Mesenchymal stem cell (in vitro differentiated cells and primary cell): ENCODE measurements around the gene HLA-F.

Source experiments
- DNase-seq: peaks from one replicate; pipeline ENCODE4 v3.0.0-alpha.2; 2013
- H2AFZ ChIP-seq: one replicate; pipeline ENCODE4 v1.6.1; 2013; ENCODE audit warnings: low read depth, mild to moderate bottlenecking, control low read depth, inconsistent platforms, low read length, moderate library complexity
- H2AK5ac ChIP-seq: 2 replicates; pipeline ENCODE4 v1.6.1; 2013; ENCODE audit warnings: low read length, moderate library complexity, mild to moderate bottlenecking, inconsistent platforms; ENCODE audit not compliant: severe bottlenecking
- H2BK120ac ChIP-seq: one replicate; pipeline ENCODE4 v1.6.1; 2013; ENCODE audit warnings: low read depth, mild to moderate bottlenecking, inconsistent platforms, low read length, moderate library complexity
- H2BK12ac ChIP-seq, 2 experiments: one replicate each; pipeline ENCODE4 v1.6.1; 2013; ENCODE audit warnings: inconsistent platforms in 2 of 2, low read length in 2 of 2, mild to moderate bottlenecking in 2 of 2, moderate library complexity in 2 of 2, control low read depth in 1 of 2
- H2BK15ac ChIP-seq: one replicate; pipeline ENCODE4 v1.6.1; 2013; ENCODE audit warnings: mild to moderate bottlenecking, low read depth, inconsistent platforms; ENCODE audit not compliant: poor library complexity, severe bottlenecking
- H2BK5ac ChIP-seq: 2 replicates; pipeline ENCODE4 v1.6.1; 2013; ENCODE audit warnings: low read depth, mild to moderate bottlenecking, low read length, control low read depth, inconsistent platforms; ENCODE audit not compliant: poor library complexity, severe bottlenecking
- H3K14ac ChIP-seq, 2 experiments: one replicate each; pipeline ENCODE4 v1.6.1; 2013; ENCODE audit warnings: inconsistent platforms in 2 of 2, low read length in 2 of 2, control low read depth in 1 of 2, mild to moderate bottlenecking in 1 of 2, moderate library complexity in 1 of 2
- H3K18ac ChIP-seq, 2 experiments: one replicate each; pipeline ENCODE4 v1.6.1; 2013; ENCODE audit warnings: inconsistent platforms in 2 of 2, low read length in 2 of 2, control low read depth in 1 of 2, low read depth in 1 of 2, mild to moderate bottlenecking in 1 of 2
- H3K23ac ChIP-seq, 2 experiments: one replicate each; pipeline ENCODE4 v1.6.1; 2013; ENCODE audit warnings: inconsistent platforms in 2 of 2, low read length in 2 of 2, mild to moderate bottlenecking in 2 of 2, moderate library complexity in 2 of 2, control low read depth in 1 of 2
- H3K27ac ChIP-seq: 2 replicates; pipeline ENCODE4 v1.5.1; 2013; ENCODE audit warnings: mild to moderate bottlenecking, moderate library complexity, low read length, control low read depth, inconsistent platforms; ENCODE audit not compliant: poor library complexity, severe bottlenecking
- H3K27me3 ChIP-seq, 2 experiments: 2 replicates each; pipeline versions ENCODE4 v1.6.1 to v1.7.0; 2013; ENCODE audit warnings: low read length in 2 of 2, mild to moderate bottlenecking in 2 of 2, moderate library complexity in 2 of 2, control low read depth in 1 of 2, inconsistent platforms in 1 of 2; ENCODE audit not compliant: control insufficient read depth in 1 of 2, insufficient read depth in 1 of 2
- H3K36me3 ChIP-seq, 2 experiments: 2 replicates each; pipeline versions ENCODE4 v1.6.1 to v1.7.0; 2013; ENCODE audit warnings: low read length in 2 of 2, control low read depth in 1 of 2, inconsistent platforms in 1 of 2, low read depth in 1 of 2, mild to moderate bottlenecking in 1 of 2; ENCODE audit not compliant: insufficient read depth in 2 of 2, control insufficient read depth in 1 of 2
- H3K4ac ChIP-seq, 2 experiments: one replicate each; pipeline ENCODE4 v1.6.1; 2013; ENCODE audit warnings: inconsistent platforms in 2 of 2, low read length in 2 of 2, mild to moderate bottlenecking in 2 of 2, moderate library complexity in 2 of 2, control low read depth in 1 of 2, low read depth in 1 of 2
- H3K4me1 ChIP-seq: 2 replicates; pipeline ENCODE4 v1.6.1; 2013; ENCODE audit warnings: low read depth, low read length, control low read depth; ENCODE audit not compliant: control insufficient read depth, insufficient read depth
- H3K4me2 ChIP-seq: 2 replicates; pipeline ENCODE4 v1.6.1; 2013; ENCODE audit warnings: low read length, mild to moderate bottlenecking, inconsistent platforms; ENCODE audit not compliant: poor library complexity, severe bottlenecking
- H3K4me3 ChIP-seq, 2 experiments: 2 replicates each; pipeline versions ENCODE4 v1.5.1 to v1.7.0; 2013; ENCODE audit warnings: low read length in 2 of 2, mild to moderate bottlenecking in 2 of 2, control low read depth in 1 of 2, low read depth in 1 of 2; ENCODE audit not compliant: insufficient read depth in 1 of 2
- H3K79me1 ChIP-seq: replicated peaks from 2 replicates; pipeline ENCODE4 v1.6.1; 2013; ENCODE audit warnings: mild to moderate bottlenecking, control low read depth, low read length, inconsistent platforms; ENCODE audit not compliant: poor library complexity, severe bottlenecking
- H3K9ac ChIP-seq: 2 replicates; pipeline ENCODE4 v1.7.0; 2013; ENCODE audit warnings: mild to moderate bottlenecking, low read length, moderate library complexity
- H3K9me3 ChIP-seq: 2 replicates; pipeline ENCODE4 v1.7.0; 2013; ENCODE audit warnings: mild to moderate bottlenecking, low read length; ENCODE audit not compliant: control insufficient read depth
- H4K8ac ChIP-seq: one replicate; pipeline ENCODE4 v1.6.1; 2013; ENCODE audit warnings: inconsistent platforms, mild to moderate bottlenecking, low read length, moderate library complexity
- H4K91ac ChIP-seq: one replicate; pipeline ENCODE4 v1.6.1; 2013; ENCODE audit warnings: mild to moderate bottlenecking, low read length, inconsistent platforms
- WGBS: methylation state at CpG from one replicate; pipeline ENCODE4 v1.1.7; 2013; ENCODE audit warnings: mixed read lengths; 5-methylcytosine and 5-hydroxymethylcytosine counted together

The HLA-F gene

GRCh38 chr6:29742127-29742526 is 18.9 kb downstream of the HLA-F start:
- Histone ChIP-seq H3K27me3 (no peaks in the 10 kb centered on the region), H3K79me1 (peaks cover 12% of the 10 kb centered on the region), H2AFZ (no peak overlapping the region), H3K18ac (no peak overlapping the region), H4K8ac (no peak overlapping the region), H3K9ac (no peak overlapping the region), H2AK5ac (no peak overlapping the region), H2BK15ac (no peak overlapping the region), H3K9me3 (no peaks in the 10 kb centered on the region), H3K23ac (no peak overlapping the region), H2BK5ac (no peak overlapping the region), H3K27ac (no peak overlapping the region), H2BK120ac (no peak overlapping the region), H3K4me2 (no peak overlapping the region), H3K36me3 (peaks cover 0 to 7% of the 10 kb centered on the region in 2 experiments), H3K14ac (no peak overlapping the region), H3K4me3 (no peak overlapping the region), H3K4ac (no peak overlapping the region), H4K91ac (no peak overlapping the region), H2BK12ac (no peak overlapping the region), H3K4me1 (peaks cover 4% of the 10 kb centered on the region)
- DNase-seq = no peak
- WGBS = 39% methylated on average over 4 of the region's 4 CpGs

- H2AK5ac ChIP-seq = no peak overlapping the region
- no peak overlapping the region for H2BK120ac ChIP-seq
- no peak overlapping the region for H4K8ac ChIP-seq
- no peak for DNase-seq
- peaks cover 11% of the 10 kb centered on the region for H3K4me1 ChIP-seq
- no peak overlapping the region for H3K4ac ChIP-seq
- H3K14ac ChIP-seq = no peak overlapping the region
- H3K27ac ChIP-seq = no peak overlapping the region
- no peaks in the 10 kb centered on the region for H3K27me3 ChIP-seq
- no peak overlapping the region for H4K91ac ChIP-seq
- no peak overlapping the region for H3K4me3 ChIP-seq
- H2BK12ac ChIP-seq = no peak overlapping the region
- H2BK15ac ChIP-seq = no peak overlapping the region
- no peak overlapping the region for H3K18ac ChIP-seq
- H3K79me1 ChIP-seq = peaks cover 20% of the 10 kb centered on the region
- no peak overlapping the region for H2BK5ac ChIP-seq
- no peaks in the 10 kb centered on the region for H3K9me3 ChIP-seq
- no peak overlapping the region for H3K4me2 ChIP-seq
- no peak overlapping the region for H3K9ac ChIP-seq
- peaks cover 0 to 7% of the 10 kb centered on the region in 2 experiments for H3K36me3 ChIP-seq
- 89% methylated on average over 1 of the region's 1 CpG for WGBS
- H2AFZ ChIP-seq = no peak overlapping the region
- no peak overlapping the region for H3K23ac ChIP-seq
Measured at GRCh38 chr6:29743025-29743424, 19.8 kb downstream of the HLA-F start.

GRCh38 chr6:29743568-29743967 is 20.3 kb downstream of the HLA-F start:
- Histone ChIP-seq H3K4me1 (peaks cover 15% of the 10 kb centered on the region), H3K9me3 (no peaks in the 10 kb centered on the region), H2BK5ac (no peak overlapping the region), H2BK12ac (no peak overlapping the region), H3K36me3 (peaks cover 0 to 7% of the 10 kb centered on the region in 2 experiments), H3K14ac (no peak overlapping the region), H4K91ac (no peak overlapping the region), H3K4ac (no peak overlapping the region), H3K23ac (no peak overlapping the region), H4K8ac (no peak overlapping the region), H3K18ac (no peak overlapping the region), H2AK5ac (no peak overlapping the region), H3K9ac (no peak overlapping the region), H2AFZ (no peak overlapping the region), H2BK15ac (no peak overlapping the region), H3K4me2 (no peak overlapping the region), H3K79me1 (peaks cover 21% of the 10 kb centered on the region), H3K27me3 (no peaks in the 10 kb centered on the region), H3K27ac (no peak overlapping the region), H3K4me3 (no peak overlapping the region), H2BK120ac (no peak overlapping the region)
- DNase-seq = no peak
- 89% methylated on average over 6 of the region's 6 CpGs for WGBS

GRCh38 chr6:29744131-29744530 is 20.9 kb downstream of the HLA-F start:
- no peak overlapping the region for H3K4me2 ChIP-seq
- peaks cover 0 to 7% of the 10 kb centered on the region in 2 experiments for H3K36me3 ChIP-seq
- H2BK15ac ChIP-seq = no peak overlapping the region
- peaks cover 16% of the 10 kb centered on the region for H3K4me1 ChIP-seq
- no peak overlapping the region for H2AFZ ChIP-seq
- peaks cover 21% of the 10 kb centered on the region for H3K79me1 ChIP-seq
- no peak overlapping the region for H2BK5ac ChIP-seq
- no peak overlapping the region for H3K9ac ChIP-seq
- H3K14ac ChIP-seq = no peak overlapping the region
- no peaks in the 10 kb centered on the region for H3K9me3 ChIP-seq
- 77% methylated on average over 4 of the region's 4 CpGs for WGBS
- no peak overlapping the region for H3K4ac ChIP-seq
- no peak overlapping the region for H2BK120ac ChIP-seq
- H3K23ac ChIP-seq = no peak overlapping the region
- H3K27me3 ChIP-seq = no peaks in the 10 kb centered on the region
- no peak for DNase-seq
- no peak overlapping the region for H3K27ac ChIP-seq
- no peak overlapping the region for H3K18ac ChIP-seq
- H3K4me3 ChIP-seq = no peak overlapping the region
- H4K91ac ChIP-seq = no peak overlapping the region
- no peak overlapping the region for H2AK5ac ChIP-seq
- H2BK12ac ChIP-seq = no peak overlapping the region
- H4K8ac ChIP-seq = no peak overlapping the region
